D721Med (cell line): ENCODE measurements around the gene SUSD3.

Source experiments
- DNase-seq: peaks from one replicate; pipeline ENCODE4 v3.0.0; 2011; ENCODE audit warnings: low spot score; ENCODE audit not compliant: insufficient read length
- FAIRE-seq: peaks from 2 replicates; lab custom pipeline; 2011; peaks lifted over from hg19 to GRCh38; lab: Jason Lieb, UNC
- CTCF ChIP-seq: IDR thresholded peaks from 2 replicates; pipeline ENCODE4 v1.5.1; 2012; ENCODE audit warnings: mild to moderate bottlenecking, control low read depth; ENCODE audit not compliant: insufficient read depth; ENCODE audit errors: missing control alignments

SUSD3 gene

GRCh38 chr9:93058355-93059010, at the start of gene SUSD3:
Gene SUSD3 (plus strand): TSS chr9:93058701. CDS start chr9:93058743, 42 bp downstream.
- FAIRE-seq (no peak), DNase-seq (no peak)

GRCh38 chr9:93009337-93010015, 49.0 kb upstream of the SUSD3 start:
- no peak for DNase-seq
- TF ChIP-seq CTCF = no peak
- FAIRE-seq = no peak

More at GRCh38 chr9:93058355-93059010, at the start of gene SUSD3:
- no peak for TF ChIP-seq CTCF

GRCh38 chr9:93010056-93010455, 48.4 kb upstream of the SUSD3 start:
- FAIRE-seq (no peak), DNase-seq (no peak)
- no peak for TF ChIP-seq CTCF

- no peak for DNase-seq
- FAIRE-seq = no peak
- no peak for TF ChIP-seq CTCF
Observed at GRCh38 chr9:93010704-93011103, 47.8 kb upstream of the SUSD3 start.

GRCh38 chr9:93011114-93011513, 47.4 kb upstream of the SUSD3 start:
- no peak for TF ChIP-seq CTCF
- DNase-seq = no peak
- no peak for FAIRE-seq

GRCh38 chr9:93012963-93013855, 45.3 kb upstream of the SUSD3 start:
- DNase-seq = no peak
- no peak for TF ChIP-seq CTCF
- no peak for FAIRE-seq
